Measurements from ENCODE around the gene RHCE.

GRCh38 chr1:25447547-25447946, 26.9 kb upstream of the RHCE start:
- no peak for TF ChIP-seq CTCF (IDR thresholded peaks at IDR 0.05; ENCODE audit: insufficient read depth, low read depth, low read length)
- TF ChIP-seq EZH2 (IDR thresholded peaks at IDR 0.05; ENCODE audit: insufficient read depth, low read length): no peak
